ENCODE results near the gene KAT6B. TPM values are rescaled to one million over a fixed set of nuclear protein-coding genes. Genes with fewer than 3 reads are reported as not detected.

KAT6B gene
- total RNA-seq, 6 experiments from 2014 or later = 17.8 to 27.5 (median 23.6) TPM

DNA sequence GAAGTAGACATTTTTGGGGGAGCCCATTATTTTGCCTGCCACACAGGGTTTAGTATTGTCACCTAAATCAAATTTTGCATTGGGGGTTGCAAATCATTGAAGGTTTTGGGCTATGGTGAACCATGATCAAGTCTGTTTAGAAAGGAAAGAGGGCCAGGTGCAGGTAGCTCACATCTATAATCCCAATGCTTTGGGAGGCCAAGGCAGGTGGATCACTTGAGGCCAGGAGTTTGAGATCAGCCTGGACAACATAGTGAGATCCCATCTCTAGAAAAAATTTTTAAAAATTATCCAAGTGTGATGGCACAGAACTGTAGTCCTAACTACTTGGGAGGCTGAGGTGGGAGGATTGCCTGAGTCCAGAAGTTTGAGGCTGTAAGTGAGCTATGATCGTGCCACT is 31.2 kb downstream of the KAT6B start:
- Mint-ChIP-seq H3K4me1 (ENCODE audit: low read depth) (peaks cover 29% of the 10 kb centered on the region), H3K27ac (no peak overlapping the region), H3K27me3 (ENCODE audit: insufficient read depth) (no peaks in the 10 kb centered on the region), H3K4me3 (no peak overlapping the region), H3K36me3 (ENCODE audit: low read depth) (peaks cover 15% of the 10 kb centered on the region; the same call in 1 of the 2 replicates), H3K9me3 (no peaks in the 10 kb centered on the region)
- DNase-seq = no peak
- TF ChIP-seq CTCF (IDR thresholded peaks at IDR 0.05) = no peak

DNA sequence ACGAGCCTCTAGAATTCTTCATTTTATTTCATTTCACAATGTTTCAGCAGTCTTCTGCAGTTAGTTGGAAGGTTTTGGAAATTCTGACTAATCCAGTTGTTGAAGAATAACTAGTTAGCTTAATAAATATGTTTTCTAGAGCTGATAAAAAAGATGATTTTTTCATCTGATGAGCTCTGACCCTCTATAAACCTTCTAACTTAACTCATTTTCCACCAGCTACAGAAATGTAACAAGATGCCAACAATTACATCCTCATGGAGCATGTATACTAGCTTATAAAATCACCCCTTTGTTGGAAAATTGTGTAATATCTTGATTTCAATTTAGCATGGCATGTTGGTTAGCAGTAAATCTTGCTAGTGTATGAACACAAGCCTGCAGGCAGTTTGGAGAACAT is 33.1 kb downstream of the KAT6B start:
- Mint-ChIP-seq H3K27ac (no peak overlapping the region), H3K4me1 (ENCODE audit: low read depth) (peaks cover 35% of the 10 kb centered on the region), H3K36me3 (ENCODE audit: low read depth) (peaks cover 15% of the 10 kb centered on the region; the same call in 1 of the 2 replicates), H3K9me3 (no peaks in the 10 kb centered on the region), H3K4me3 (no peak overlapping the region), H3K27me3 (ENCODE audit: insufficient read depth) (no peaks in the 10 kb centered on the region)
- no peak for TF ChIP-seq CTCF (IDR thresholded peaks at IDR 0.05)
- DNase-seq = no peak

DNA sequence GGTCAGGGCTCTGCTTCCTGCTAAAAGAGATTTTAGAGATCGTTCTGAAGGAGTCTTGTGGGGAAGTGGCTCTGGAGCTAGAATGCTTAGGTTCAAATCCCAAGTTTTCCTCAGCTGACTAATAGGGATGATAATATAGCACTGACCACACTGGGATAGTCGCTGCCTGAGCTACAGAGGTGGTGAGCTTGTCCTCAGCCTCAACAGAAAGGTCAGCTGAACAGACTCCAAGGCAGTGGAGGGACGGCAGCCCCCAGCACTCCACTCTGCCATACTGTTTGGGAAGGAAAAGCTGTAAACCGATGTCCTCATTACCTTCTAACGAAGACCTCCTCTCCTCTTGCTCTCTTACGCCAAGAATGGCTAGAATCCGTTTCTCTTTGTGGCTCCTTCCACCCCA is 36.2 kb downstream of the KAT6B start:
- peaks cover 26% of the 10 kb centered on the region for H3K4me1 Mint-ChIP-seq (ENCODE audit: low read depth)
- H3K27me3 Mint-ChIP-seq (ENCODE audit: insufficient read depth) = no peaks in the 10 kb centered on the region; the same call in 1 of the 2 replicates
- no peak overlapping the region for H3K27ac Mint-ChIP-seq
- no peaks in the 10 kb centered on the region for H3K36me3 Mint-ChIP-seq (ENCODE audit: low read depth)
- no peak for TF ChIP-seq CTCF (IDR thresholded peaks at IDR 0.05)
- no peak overlapping the region for H3K4me3 Mint-ChIP-seq
- H3K9me3 Mint-ChIP-seq = no peaks in the 10 kb centered on the region
- DNase-seq = no peak

DNA sequence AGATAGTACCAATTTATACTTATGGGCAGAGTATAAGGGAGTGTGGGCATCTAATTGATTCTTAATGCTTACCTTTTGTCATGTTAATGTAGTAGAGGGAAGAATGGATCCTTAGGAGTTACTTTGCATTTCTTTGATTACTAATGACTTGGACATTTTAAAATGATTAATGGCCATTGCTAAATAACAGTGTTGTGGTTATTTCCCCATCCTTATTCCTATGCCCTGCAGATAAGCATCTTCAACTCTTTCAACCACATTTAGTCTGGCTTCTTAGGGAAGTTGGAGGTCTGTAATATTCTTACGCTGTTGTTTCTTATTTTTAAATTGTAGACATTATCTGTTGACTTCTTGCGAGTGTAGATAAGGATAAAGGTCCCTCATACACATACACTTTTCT is 37.2 kb downstream of the KAT6B start:
- no peak for TF ChIP-seq CTCF (IDR thresholded peaks at IDR 0.05)
- Mint-ChIP-seq H3K27ac (no peak overlapping the region), H3K4me1 (ENCODE audit: low read depth) (peaks cover 26% of the 10 kb centered on the region), H3K36me3 (ENCODE audit: low read depth) (no peaks in the 10 kb centered on the region), H3K27me3 (ENCODE audit: insufficient read depth) (no peaks in the 10 kb centered on the region; the same call in 1 of the 2 replicates), H3K4me3 (no peak overlapping the region), H3K9me3 (no peaks in the 10 kb centered on the region)
- DNase-seq = peak; percentile 32

GRCh38 chr10:74867351-74867750 is 41.0 kb downstream of the KAT6B start:
- Mint-ChIP-seq H3K36me3 (ENCODE audit: low read depth) (no peaks in the 10 kb centered on the region), H3K27ac (no peak overlapping the region), H3K9me3 (no peaks in the 10 kb centered on the region), H3K4me3 (no peak overlapping the region), H3K27me3 (ENCODE audit: insufficient read depth) (no peaks in the 10 kb centered on the region; the same call in 1 of the 2 replicates), H3K4me1 (ENCODE audit: low read depth) (peaks cover 18% of the 10 kb centered on the region)
- no peak for DNase-seq
- no peak for TF ChIP-seq CTCF (IDR thresholded peaks at IDR 0.05)
